Measurements from ENCODE around the gene ZAP70. TPM values are rescaled to one million over a fixed set of nuclear protein-coding genes. Genes with fewer than 3 reads are reported as not detected.

Gene ZAP70
- total RNA-seq, 4 donors from 2014 or later = 0.46 to 2.2 (median 1.5) TPM

- H3K4me3 ChIP-seq = no peak overlapping the region
- H3K27me3 ChIP-seq = peaks cover 20% of the 10 kb centered on the region
- H3K9me3 ChIP-seq = no peaks in the 10 kb centered on the region
- TF ChIP-seq EP300 (IDR thresholded peaks at IDR 0.05) (no peak), POLR2AphosphoS5 (IDR thresholded peaks at IDR 0.05) (no peak), POLR2A (IDR thresholded peaks at IDR 0.05) (no peak), CTCF (IDR thresholded peaks at IDR 0.05) (no peak)
- 62% methylated on average over 2 of the region's 2 CpGs; no CpG with 5 or more reads in 1 of the 2 donors for WGBS, 2 donors (ENCODE audit: low coverage in 1 of 2)
- ATAC-seq = no peak
- H3K27ac ChIP-seq = no peak overlapping the region
- no peaks in the 10 kb centered on the region for H3K36me3 ChIP-seq
- no peaks in the 10 kb centered on the region for H3K4me1 ChIP-seq
Measured at GRCh38 chr2:97720746-97721145, 7.4 kb downstream of the ZAP70 start.

GRCh38 chr2:97722227-97722626 is 8.9 kb downstream of the ZAP70 start:
- H3K36me3 ChIP-seq = no peaks in the 10 kb centered on the region
- peaks cover 20% of the 10 kb centered on the region for H3K27me3 ChIP-seq
- no peaks in the 10 kb centered on the region for H3K4me1 ChIP-seq
- no peak overlapping the region for H3K27ac ChIP-seq
- no peak overlapping the region for H3K4me3 ChIP-seq
- no peak for TF ChIP-seq EP300 (IDR thresholded peaks at IDR 0.05)
- TF ChIP-seq CTCF (IDR thresholded peaks at IDR 0.05) = no peak
- no peak for TF ChIP-seq POLR2AphosphoS5 (IDR thresholded peaks at IDR 0.05)
- no peak for TF ChIP-seq POLR2A (IDR thresholded peaks at IDR 0.05)
- WGBS, 2 donors (ENCODE audit: low coverage in 1 of 2) = 84 to 91% methylated on average over 4 to 6 of the region's 6 CpGs
- no peaks in the 10 kb centered on the region for H3K9me3 ChIP-seq
- ATAC-seq = no peak

GRCh38 chr2:97723156-97724072 is 10.0 kb downstream of the ZAP70 start:
- Histone ChIP-seq H3K4me3 (no peak overlapping the region), H3K9me3 (no peaks in the 10 kb centered on the region), H3K27me3 (peaks cover 20% of the 10 kb centered on the region), H3K36me3 (no peaks in the 10 kb centered on the region), H3K4me1 (no peaks in the 10 kb centered on the region), H3K27ac (no peak overlapping the region)
- WGBS, 2 donors (ENCODE audit: low coverage in 1 of 2) = 89 to 91% methylated on average over 18 to 20 of the region's 37 CpGs
- ATAC-seq = no peak
- no peak for TF ChIP-seq EP300 (IDR thresholded peaks at IDR 0.05)
- TF ChIP-seq CTCF (IDR thresholded peaks at IDR 0.05) = no peak
- no peak for TF ChIP-seq POLR2A (IDR thresholded peaks at IDR 0.05)
- no peak for TF ChIP-seq POLR2AphosphoS5 (IDR thresholded peaks at IDR 0.05)

- Histone ChIP-seq H3K4me3 (no peak overlapping the region), H3K27me3 (peaks cover 20% of the 10 kb centered on the region), H3K9me3 (no peaks in the 10 kb centered on the region), H3K27ac (no peak overlapping the region), H3K36me3 (no peaks in the 10 kb centered on the region), H3K4me1 (no peaks in the 10 kb centered on the region)
- no peak for ATAC-seq
- no CpG with 5 or more reads among the region's 41 CpGs for WGBS, 2 donors (ENCODE audit: low coverage in 1 of 2)
- no peak for TF ChIP-seq POLR2A (IDR thresholded peaks at IDR 0.05)
- no peak for TF ChIP-seq CTCF (IDR thresholded peaks at IDR 0.05)
- no peak for TF ChIP-seq POLR2AphosphoS5 (IDR thresholded peaks at IDR 0.05)
- no peak for TF ChIP-seq EP300 (IDR thresholded peaks at IDR 0.05)
Measured at GRCh38 chr2:97724073-97724410, 10.7 kb downstream of the ZAP70 start.

- WGBS, 2 donors (ENCODE audit: low coverage in 1 of 2) = 66 to 100% methylated on average over 1 to 16 of the region's 17 CpGs
- no peak for TF ChIP-seq CTCF (IDR thresholded peaks at IDR 0.05)
- no peak for TF ChIP-seq EP300 (IDR thresholded peaks at IDR 0.05)
- no peak for TF ChIP-seq POLR2A (IDR thresholded peaks at IDR 0.05)
- no peak for TF ChIP-seq POLR2AphosphoS5 (IDR thresholded peaks at IDR 0.05)
- H3K9me3 ChIP-seq = peaks cover 0 to under 1% (median 0%) of the 10 kb centered on the region in 3 donors
- H3K36me3 ChIP-seq = no peaks in the 10 kb centered on the region
- no peak overlapping the region for H3K27ac ChIP-seq
- peaks cover 20% of the 10 kb centered on the region for H3K27me3 ChIP-seq
- ATAC-seq = no peak
- H3K4me3 ChIP-seq = no peak overlapping the region
- H3K4me1 ChIP-seq = no peaks in the 10 kb centered on the region
Measured at GRCh38 chr2:97724501-97724900, 11.1 kb downstream of the ZAP70 start.

Data from gastroesophageal sphincter (tissue), 4 donors.